Hypothalamus (tissue), 51 donors: Measurements from ENCODE around the gene RAF1.

Source experiments
- DNase-seq, 51 donors: peaks; one replicate each; lab custom pipeline; 2025; lab: John Stamatoyannopoulos, UW

The RAF1 gene

GRCh38 chr3:12601072-12601471 lies 62.8 kb downstream of the RAF1 start:
- no peak for DNase-seq

- DNase-seq = no peak
Measured at GRCh38 chr3:12598890-12599289, 65.0 kb downstream of the RAF1 start.

GRCh38 chr3:12593473-12593872 lies 70.4 kb downstream of the RAF1 start:
- DNase-seq = no peak

GRCh38 chr3:12591997-12592715 lies 71.8 kb downstream of the RAF1 start:
- DNase-seq = no peak

GRCh38 chr3:12591456-12591855 lies 72.5 kb downstream of the RAF1 start:
- no peak for DNase-seq

- DNase-seq = no peak
Measured at GRCh38 chr3:12590096-12590495, 73.8 kb downstream of the RAF1 start.

GRCh38 chr3:12588039-12589009 lies 75.6 kb downstream of the RAF1 start:
- DNase-seq = no peak

- DNase-seq = no peak
Measured at GRCh38 chr3:12586403-12586802, 77.5 kb downstream of the RAF1 start.

- DNase-seq = no peak
Measured at GRCh38 chr3:12585970-12586369, 77.9 kb downstream of the RAF1 start.

GRCh38 chr3:12585181-12585580 lies 78.7 kb downstream of the RAF1 start:
- no peak for DNase-seq

- DNase-seq = no peak
Measured at GRCh38 chr3:12584083-12584482, 79.8 kb downstream of the RAF1 start.

GRCh38 chr3:12583280-12583679 lies 80.6 kb downstream of the RAF1 start:
- DNase-seq = no peak

GRCh38 chr3:12582730-12583129 lies 81.2 kb downstream of the RAF1 start:
- DNase-seq = no peak

GRCh38 chr3:12579905-12580304 lies 84.0 kb downstream of the RAF1 start:
- no peak for DNase-seq

GRCh38 chr3:12579456-12579855 lies 84.5 kb downstream of the RAF1 start:
- DNase-seq = no peak

GRCh38 chr3:12578742-12579141 lies 85.2 kb downstream of the RAF1 start:
- no peak for DNase-seq

- DNase-seq = no peak
Measured at GRCh38 chr3:12577379-12577778, 86.5 kb downstream of the RAF1 start.

GRCh38 chr3:12574661-12575060 lies 89.3 kb downstream of the RAF1 start:
- DNase-seq = no peak

GRCh38 chr3:12574131-12574530 lies 89.8 kb downstream of the RAF1 start:
- DNase-seq = no peak

- DNase-seq = no peak
Measured at GRCh38 chr3:12571986-12572385, 91.9 kb downstream of the RAF1 start.

GRCh38 chr3:12569836-12570235 lies 94.1 kb downstream of the RAF1 start:
- DNase-seq = no peak

GRCh38 chr3:12568747-12569146 lies 95.2 kb downstream of the RAF1 start:
- DNase-seq = no peak
